Measurements from ENCODE around the gene ADAMTSL4. TPM values are rescaled to one million over a fixed set of nuclear protein-coding genes. Genes with fewer than 3 reads are reported as not detected.
"Not testable (repeated sequence)": the region's sequence is repeated elsewhere in the genome, so short reads cannot be mapped to it uniquely, and the experiment has no call there.

ADAMTSL4 gene
- total and polyA plus RNA-seq, 2 donors (not counting 1 experiment from before 2014, with no cell fraction given): 7.3 to 13.0 TPM

GRCh38 chr1:150572918-150573647, 23.9 kb downstream of the ADAMTSL4 start:
- H3K36me3 ChIP-seq (ENCODE audit: control insufficient read depth, insufficient read depth, low read length): peaks cover 21% of the 10 kb centered on the region

GRCh38 chr1:150573648-150574071, 24.5 kb downstream of the ADAMTSL4 start:
- not testable (repeated sequence) for H3K9me3 ChIP-seq (ENCODE audit: control insufficient read depth, insufficient read depth, low read depth, low read length); H2AFZ ChIP-seq (ENCODE audit: low read length); H3K27me3 ChIP-seq (ENCODE audit: control insufficient read depth, insufficient read depth, low read length); H3K9ac ChIP-seq (ENCODE audit: insufficient read depth, low read length); DNase-seq (ENCODE audit: low read depth in 2 of 2)
- Histone ChIP-seq H3K79me2 (ENCODE audit: control insufficient read depth, insufficient read depth, low read length) (peaks cover 71% of the 10 kb centered on the region), H3K4me2 (ENCODE audit: extremely low read depth, insufficient read depth, low read length) (peak overlapping the region; percentile 41), H4K20me1 (ENCODE audit: control insufficient read depth, extremely low read depth, insufficient read depth, low read length) (peaks cover 21% of the 10 kb centered on the region), H3K4me3 (replicated peaks in 1 of 4; ENCODE audit: control extremely low read depth in 1 of 4, insufficient read depth in 1 of 4, low read depth in 3 of 4, low read length in 4 of 4) (peak overlapping the region in 2 of 4 experiments; percentile 8 to 23), H3K27ac (ENCODE audit: insufficient read depth, low read length) (peak overlapping the region; percentile 2), H3K36me3 (ENCODE audit: control insufficient read depth, insufficient read depth, low read length) (peaks cover 25% of the 10 kb centered on the region), H3K4me1 (ENCODE audit: control insufficient read depth, extremely low read depth, insufficient read depth, low read length) (peaks cover 19% of the 10 kb centered on the region)

More at GRCh38 chr1:150572918-150573647, 23.9 kb downstream of the ADAMTSL4 start:
- TF ChIP-seq CTCF (conservative IDR thresholded peaks at IDR 0.05 in 1 of 2, IDR thresholded peaks at IDR 0.05 in 1 of 2; ENCODE audit: low read depth in 1 of 2, low read length in 2 of 2) (no peak), EZH2 (IDR thresholded peaks at IDR 0.05; ENCODE audit: low read length, missing control alignments) (no peak)
- peak overlapping the region; percentile 41 for H3K4me2 ChIP-seq (ENCODE audit: extremely low read depth, insufficient read depth, low read length)
- H4K20me1 ChIP-seq (ENCODE audit: control insufficient read depth, extremely low read depth, insufficient read depth, low read length): peaks cover 17% of the 10 kb centered on the region
- H3K27me3 ChIP-seq (ENCODE audit: control insufficient read depth, insufficient read depth, low read length): no peaks in the 10 kb centered on the region
- H3K27ac ChIP-seq (ENCODE audit: insufficient read depth, low read length): peak overlapping the region; percentile 2
- peaks cover 22% of the 10 kb centered on the region for H3K4me1 ChIP-seq (ENCODE audit: control insufficient read depth, extremely low read depth, insufficient read depth, low read length)
- no peak overlapping the region for H3K9ac ChIP-seq (ENCODE audit: insufficient read depth, low read length)
- no peak overlapping the region for H2AFZ ChIP-seq (ENCODE audit: low read length)
- H3K4me3 ChIP-seq (replicated peaks in 1 of 4; ENCODE audit: control extremely low read depth in 1 of 4, insufficient read depth in 1 of 4, low read depth in 3 of 4, low read length in 4 of 4): peak overlapping the region in 2 of 4 experiments; percentile 23 to 30
- no peak for DNase-seq (ENCODE audit: low read depth in 2 of 2)
- H3K79me2 ChIP-seq (ENCODE audit: control insufficient read depth, insufficient read depth, low read length): peaks cover 66% of the 10 kb centered on the region
- H3K9me3 ChIP-seq (ENCODE audit: control insufficient read depth, insufficient read depth, low read depth, low read length): no peaks in the 10 kb centered on the region

- no peak for DNase-seq (ENCODE audit: low read depth in 2 of 2)
- Histone ChIP-seq H3K4me1 (ENCODE audit: control insufficient read depth, extremely low read depth, insufficient read depth, low read length) (peaks cover 15% of the 10 kb centered on the region), H3K4me2 (ENCODE audit: extremely low read depth, insufficient read depth, low read length) (peak overlapping the region; percentile 72), H3K9ac (ENCODE audit: insufficient read depth, low read length) (no peak overlapping the region), H2AFZ (ENCODE audit: low read length) (no peak overlapping the region), H3K9me3 (ENCODE audit: control insufficient read depth, insufficient read depth, low read depth, low read length) (no peaks in the 10 kb centered on the region), H3K79me2 (ENCODE audit: control insufficient read depth, insufficient read depth, low read length) (peaks cover 78% of the 10 kb centered on the region), H3K27me3 (ENCODE audit: control insufficient read depth, insufficient read depth, low read length) (no peaks in the 10 kb centered on the region), H3K4me3 (replicated peaks in 1 of 4; ENCODE audit: control extremely low read depth in 1 of 4, insufficient read depth in 1 of 4, low read depth in 3 of 4, low read length in 4 of 4) (peak overlapping the region; percentile 90 to 100 (median 94)), H4K20me1 (ENCODE audit: control insufficient read depth, extremely low read depth, insufficient read depth, low read length) (peaks cover 21% of the 10 kb centered on the region), H3K27ac (ENCODE audit: insufficient read depth, low read length) (peak overlapping the region; percentile 57), H3K36me3 (ENCODE audit: control insufficient read depth, insufficient read depth, low read length) (peaks cover 26% of the 10 kb centered on the region)
- TF ChIP-seq CTCF (conservative IDR thresholded peaks at IDR 0.05 in 1 of 2, IDR thresholded peaks at IDR 0.05 in 1 of 2; ENCODE audit: low read depth in 1 of 2, low read length in 2 of 2): no peak
- no peak for TF ChIP-seq EZH2 (IDR thresholded peaks at IDR 0.05; ENCODE audit: low read length, missing control alignments)
These were observed 25.3 kb downstream of the ADAMTSL4 start for GRCh38 chr1:150574260-150575071.

All from fibroblast of lung (primary cell).